K562 (cell line): ENCODE results near the gene ZDHHC19. TPM values are rescaled to one million over a fixed set of nuclear protein-coding genes. Genes with fewer than 3 reads are reported as not detected.

Experiments used
- ARID1B ChIP-seq: fragments of 450-650 bp; IDR thresholded peaks from 2 replicates; pipeline ENCODE4 v1.6.1; 2016; ENCODE audit warnings: antibody characterized with exemption, mild to moderate bottlenecking, inconsistent platforms
- ASH1L ChIP-seq: fragments of 450-650 bp; IDR thresholded peaks from 2 replicates; pipeline ENCODE4 v1.6.1; 2018; ENCODE audit warnings: borderline replicate concordance, mild to moderate bottlenecking, low read depth; ENCODE audit not compliant: partially characterized antibody
- BCOR ChIP-seq: fragments of 450-650 bp; IDR thresholded peaks from 2 replicates; pipeline ENCODE4 v1.6.1; 2016
- CBX3 ChIP-seq, 2 experiments: IDR thresholded peaks; 1 replicate in 1 of 2; 2 replicates in 1 of 2; pipeline ENCODE4 v1.6.1; 2012; ENCODE audit warnings: inconsistent platforms in 2 of 2, low read length in 2 of 2, borderline replicate concordance in 1 of 2, control low read depth in 1 of 2
- CUX1 ChIP-seq: fragments of 200-800 bp; sonication (Bioruptor generic); IDR thresholded peaks from 2 replicates; pipeline ENCODE4 v1.6.1; 2016; ENCODE audit warnings: missing genetic modification characterization, missing compliant biosample characterization
- E2F4 ChIP-seq: sonication (generic); formaldehyde crosslinking; IDR thresholded peaks from 2 replicates; pipeline ENCODE4 v1.8.0; 2022; ENCODE audit warnings: mild to moderate bottlenecking, low read depth, missing genetic modification reagents
- MECOM ChIP-seq: fragments of 250-450 bp; sonication (Bioruptor Pico); IDR thresholded peaks from 2 replicates; pipeline ENCODE4 v1.8.0; 2022; ENCODE audit warnings: inconsistent platforms
- PPARD ChIP-seq: fragments of 250-450 bp; sonication (Bioruptor Pico); IDR thresholded peaks from 2 replicates; pipeline ENCODE4 v1.8.0; 2022; ENCODE audit warnings: inconsistent platforms, mild to moderate bottlenecking, moderate library complexity
- PRPF4 ChIP-seq: fragments of 200-400 bp; formaldehyde crosslinking; IDR thresholded peaks from one replicate; pipeline ENCODE4 v1.6.1; 2017; ENCODE audit warnings: low read length, low read depth, mild to moderate bottlenecking; ENCODE audit not compliant: insufficient read depth, poor library complexity, severe bottlenecking
- PTBP1 ChIP-seq: fragments of 200-400 bp; formaldehyde crosslinking; IDR thresholded peaks from 2 replicates; pipeline ENCODE4 v1.6.1; 2017; ENCODE audit warnings: low read depth, low read length
- RUNX1 ChIP-seq: sonication (generic); IDR thresholded peaks from 2 replicates; pipeline ENCODE4 v1.6.1; 2016; ENCODE audit warnings: antibody characterized with exemption, low read depth
- SP1 ChIP-seq: sonication (generic); formaldehyde crosslinking; IDR thresholded peaks from 2 replicates; pipeline ENCODE4 v1.8.1; 2022; ENCODE audit warnings: mild to moderate bottlenecking, missing genetic modification reagents
- TCFL5 ChIP-seq: fragments of 250-450 bp; sonication (Bioruptor Pico); conservative IDR thresholded peaks from 2 replicates; pipeline ENCODE4 v1.6.1; 2021; ENCODE audit warnings: mild to moderate bottlenecking, moderate library complexity, matching md5 sums
- TSHZ1 ChIP-seq: fragments of 250-450 bp; sonication (Bioruptor Pico); IDR thresholded peaks from 2 replicates; pipeline ENCODE4 v1.4.0; 2020; ENCODE audit warnings: mild to moderate bottlenecking, moderate library complexity
- XRCC3 ChIP-seq: fragments of 450-650 bp; IDR thresholded peaks from 2 replicates; pipeline ENCODE4 v1.6.1; 2017; ENCODE audit warnings: mild to moderate bottlenecking, moderate library complexity
- ZNF174 ChIP-seq: fragments of 250-450 bp; sonication (Bioruptor Pico); IDR thresholded peaks from 2 replicates; pipeline ENCODE4 v1.4.0; 2020; ENCODE audit warnings: mild to moderate bottlenecking
- ZNF584 ChIP-seq: fragments of 200-800 bp; sonication (Bioruptor generic); IDR thresholded peaks from 2 replicates; pipeline ENCODE4 v1.6.1; 2016; ENCODE audit warnings: low read depth, mild to moderate bottlenecking, missing genetic modification characterization, missing compliant biosample characterization
- ZNF76 ChIP-seq: fragments of 250-450 bp; sonication (Bioruptor Pico); IDR thresholded peaks from 2 replicates; pipeline ENCODE4 v1.4.0; 2020; ENCODE audit warnings: mild to moderate bottlenecking, moderate library complexity, borderline replicate concordance
- polyA plus RNA-seq, 8 experiments: library from polyadenylated mRNA; depleted of rRNA in 4 of 8; stranded (reverse) in 5 of 8; unstranded in 3 of 8; fragments of >200 nt; fragmentation: Nextera tagmentation in 2 of 8; fragmentation: Illumina TruSeq in 1 of 8; extraction: Ambion mirVana in 2 of 8; extraction: Trizol in 1 of 8; gene quantifications; 2 replicates each; pipeline versions ENCODE4 v1.2.1 to v1.2.3, GENCODE V29; 2011 to 2014; ENCODE audit warnings: inconsistent platforms in 1 of 8, missing spikeins in 1 of 8
- total RNA-seq, 7 experiments: library from RNA; depleted of rRNA in 6 of 7; stranded (reverse); fragments of >200 nt in 6 of 7; fragmentation: Illumina TruSeq in 2 of 7; extraction: Trizol in 2 of 7; gene quantifications; 2 replicates each; pipeline versions ENCODE4 v1.2.1 to v1.2.3, GENCODE V29; 2011 to 2021; ENCODE audit warnings: low replicate concordance in 1 of 7

The ZDHHC19 gene
- total and polyA plus RNA-seq, 9 of the 15 experiments (the other 6 are each of a cell fraction or from before 2014, with no cell fraction given) = 0.40 to 5.5 (median 1.1) TPM

GRCh38 chr3:196207159-196207832 lies 3.9 kb downstream of the ZDHHC19 start (continued):
- TF ChIP-seq CUX1 (CRISPR knock-in tag) (no peak), BCOR (0 out of 2 replicates have a peak, but pooled peaks have one; percentile 8), ARID1B (no peak), ZNF76 (no peak), ZNF174 (CRISPR knock-in tag) (no peak), ASH1L (no peak), RUNX1 (no peak), PRPF4 (no peak), E2F4 (CRISPR knock-in tag) (no peak), TCFL5 (CRISPR knock-in tag) (no peak), TSHZ1 (CRISPR knock-in tag) (no peak), PPARD (CRISPR knock-in tag) (no peak), MECOM (CRISPR knock-in tag) (no peak), SP1 (CRISPR knock-in tag) (peak; percentile 58; the same call in 1 of the 2 replicates), XRCC3 (no peak), PTBP1 (no peak), ZNF584 (CRISPR knock-in tag) (no peak), CBX3 (IDR thresholded peaks at IDR 0.05; ENCODE audit: borderline replicate concordance in 1 of 2, low read length in 2 of 2) (no peak)
